GM19395 (cell line): ENCODE data around the gene GRIN2C.

ENCODE experiments used
- ATAC-seq: cut with Tn5 transposase; IDR thresholded peaks from one replicate; pipeline ENCODE4 v1.9.1; 2021; ENCODE audit warnings: mild to moderate bottlenecking, moderate library complexity; ENCODE audit not compliant: unreplicated experiment

GRIN2C gene

DNA sequence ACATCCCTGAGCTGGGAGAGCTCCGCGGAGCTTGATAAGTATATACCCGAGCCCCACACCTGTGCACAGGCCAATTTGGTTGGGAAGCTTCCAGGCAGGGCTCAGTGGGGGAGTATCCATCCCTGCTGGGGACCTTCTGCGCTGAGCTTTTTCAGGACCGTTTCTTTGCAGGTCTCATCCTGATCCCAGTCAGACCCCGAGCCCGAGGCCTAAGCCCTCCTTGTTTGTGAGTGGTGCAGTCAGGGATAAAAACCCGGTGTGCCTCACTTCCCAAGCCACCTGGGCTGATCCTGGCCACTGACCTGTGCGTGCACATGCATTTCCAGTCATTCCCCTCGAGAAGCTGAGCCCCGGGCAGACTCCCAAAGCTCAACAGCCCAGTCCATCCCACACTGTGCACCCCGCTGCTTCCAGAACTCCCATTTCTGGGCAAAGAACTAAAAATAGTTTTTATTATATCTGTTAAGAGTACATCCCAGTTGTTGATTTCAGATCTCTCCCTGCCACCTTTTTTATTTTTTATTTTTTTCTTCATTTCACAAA, 56.2 kb downstream of the GRIN2C start:
- no peak for ATAC-seq

DNA sequence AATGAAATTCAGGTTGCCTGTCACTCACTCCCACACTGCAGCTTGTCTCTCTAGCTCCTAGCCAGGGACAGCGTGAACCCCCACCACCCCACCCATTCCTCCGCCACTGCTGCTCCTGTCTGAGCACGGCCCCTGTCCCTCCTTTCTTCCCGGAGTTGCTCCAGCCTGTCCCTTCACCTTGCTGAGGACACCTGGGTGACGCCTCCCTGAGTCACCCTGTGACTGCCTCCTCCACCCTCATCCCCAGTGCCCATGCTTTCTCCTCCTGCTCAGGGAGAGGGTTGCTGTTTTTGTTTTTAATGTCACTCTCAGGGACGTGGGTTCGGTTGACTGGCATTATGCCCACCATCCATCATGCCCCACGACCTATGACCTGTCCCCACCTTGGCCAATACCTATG, 57.8 kb downstream of the GRIN2C start:
- no peak for ATAC-seq

DNA sequence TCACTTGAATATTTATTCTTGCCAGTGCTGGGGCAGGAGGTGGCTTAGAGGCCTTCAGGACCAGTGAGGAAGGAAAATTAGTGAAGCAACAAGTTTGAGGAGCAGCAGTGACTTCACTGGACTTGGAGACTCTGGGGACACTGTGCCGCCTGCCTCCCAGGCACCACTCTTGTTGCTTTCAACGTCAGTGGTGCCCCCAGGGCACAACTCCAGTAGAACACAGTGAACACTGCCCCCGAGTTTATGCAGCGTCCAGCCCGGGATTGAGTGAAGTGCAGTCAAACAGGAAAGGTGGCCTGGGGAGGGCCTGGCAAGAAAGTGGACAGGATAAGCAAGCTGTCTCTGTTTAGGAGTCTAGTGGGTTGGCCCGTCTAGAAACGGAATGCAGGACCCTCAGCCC, 59.2 kb downstream of the GRIN2C start:
- no peak for ATAC-seq

- no peak for ATAC-seq
These were observed 60.6 kb downstream of the GRIN2C start for GRCh38 chr17:74799097-74799496.

- ATAC-seq = no peak
These were observed 61.4 kb downstream of the GRIN2C start for GRCh38 chr17:74798239-74798707.

DNA sequence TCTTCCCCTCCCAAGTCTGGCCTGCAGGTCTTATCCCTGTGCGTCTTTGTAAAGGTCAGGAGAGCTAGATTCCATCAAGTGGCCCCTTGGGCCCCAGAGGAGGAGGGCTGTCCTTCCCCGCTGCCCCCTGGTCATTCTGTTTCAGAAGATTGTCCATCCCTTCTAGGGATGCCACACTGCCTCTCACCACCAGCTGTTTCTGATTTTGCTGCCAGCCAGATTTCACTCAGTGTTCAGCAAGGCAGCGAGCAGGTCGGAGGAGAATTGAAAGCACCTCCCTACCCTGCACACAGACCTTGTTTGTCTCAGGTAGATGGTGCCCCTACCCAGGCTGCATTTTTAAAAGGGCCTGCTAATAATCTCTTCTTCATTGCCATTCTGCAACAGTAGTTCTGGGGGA, 61.9 kb downstream of the GRIN2C start:
- ATAC-seq = no peak

- no peak for ATAC-seq
These were observed 62.8 kb downstream of the GRIN2C start for GRCh38 chr17:74796866-74797265.

- ATAC-seq = no peak
These were observed 63.5 kb downstream of the GRIN2C start for GRCh38 chr17:74796211-74796610.

GRCh38 chr17:74795327-74796020, 64.2 kb downstream of the GRIN2C start:
- ATAC-seq = no peak

DNA sequence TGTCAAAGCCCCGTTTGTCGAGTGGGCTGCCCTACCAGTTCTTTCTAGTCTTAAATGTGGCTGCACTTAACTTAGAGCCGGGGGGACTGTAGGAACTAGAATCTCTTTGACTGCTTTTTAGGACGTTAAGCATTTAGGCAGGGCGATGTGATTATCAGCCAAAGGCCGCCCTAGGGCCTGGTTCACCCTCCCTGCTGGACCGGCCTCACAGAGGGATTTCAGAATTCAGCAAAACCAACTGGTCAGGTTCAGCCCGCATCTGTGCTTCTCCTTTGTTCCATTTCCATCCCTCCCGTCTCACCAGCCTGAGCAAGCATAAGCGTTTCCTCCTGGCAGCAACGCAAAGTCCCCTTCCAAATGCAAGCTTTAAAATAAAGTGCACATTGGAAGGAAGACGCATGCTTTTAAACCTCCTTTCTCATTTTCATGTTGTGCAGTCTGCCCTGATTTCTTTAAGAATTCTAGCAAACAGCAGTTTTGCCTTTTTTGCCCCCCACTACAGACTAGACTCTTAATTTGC, 67.0 kb downstream of the GRIN2C start:
- no peak for ATAC-seq
